A673 (cell line): ENCODE results near the gene RUNDC1.

Source experiments
- CTCF ChIP-seq: fragments of 300-800, 200-600 bp; sonication (generic); conservative IDR thresholded peaks from 2 replicates; pipeline ENCODE4 v1.5.1; 2017; ENCODE audit warnings: low read depth, mild to moderate bottlenecking, antibody characterized with exemption, low read length, moderate library complexity, mixed read lengths
- EZH2 ChIP-seq: fragments of 200-600 bp; sonication (generic); IDR thresholded peaks from 2 replicates; pipeline ENCODE4 v1.6.1; 2017; ENCODE audit warnings: borderline replicate concordance, low read depth, mild to moderate bottlenecking, mixed read lengths, antibody characterized with exemption, low read length; ENCODE audit not compliant: poor library complexity, severe bottlenecking

GRCh38 chr17:43025290-43025657 is 44.9 kb downstream of the RUNDC1 start:
- TF ChIP-seq CTCF (no peak), EZH2 (no peak)
